ENCODE data around the gene BPIFB3.

- TF ChIP-seq CTCF (IDR thresholded peaks at IDR 0.05; ENCODE audit: poor library complexity, severe bottlenecking) (no peak), SMC3 (conservative IDR thresholded peaks at IDR 0.05; ENCODE audit: poor library complexity) (no peak), REST (IDR thresholded peaks at IDR 0.05; ENCODE audit: borderline replicate concordance) (no peak)
These were observed 19.1 kb downstream of the BPIFB3 start for GRCh38 chr20:33072813-33073212.

Measured in neural cell (in vitro differentiated cells).